ENCODE measurements around the gene PAPSS2. TPM values are rescaled to one million over a fixed set of nuclear protein-coding genes. Genes with fewer than 3 reads are reported as not detected.

The PAPSS2 gene
- total and polyA plus RNA-seq, 2 experiments from 2014 or later: 13.2 to 19.6 TPM

DNA sequence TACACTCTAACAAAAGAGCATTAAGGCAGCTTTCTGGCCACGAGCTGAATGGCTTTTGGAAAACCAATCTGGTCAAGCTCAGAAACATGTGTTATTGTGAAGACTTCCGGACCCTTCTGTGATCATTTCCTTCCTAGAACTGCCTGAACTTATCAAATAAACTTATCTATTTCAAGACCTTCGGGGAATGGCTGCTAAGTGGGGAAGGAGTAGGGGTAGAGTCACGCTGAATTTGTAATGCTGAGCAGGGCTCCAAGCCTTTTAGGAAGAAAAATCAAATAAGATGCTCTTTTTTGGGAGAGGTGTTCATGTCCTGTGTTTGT lies 56.6 kb downstream of the PAPSS2 start:
- Histone ChIP-seq H3K4me2 (no peak overlapping the region), H3K27me3 (ENCODE audit: insufficient read depth) (no peaks in the 10 kb centered on the region), H3F3A (replicated peaks; ENCODE audit: low read depth) (no peaks in the 10 kb centered on the region; the same call in 1 of the 2 replicates), H3K27ac (ENCODE audit: low read depth) (no peak overlapping the region), H4K20me1 (replicated peaks; ENCODE audit: insufficient read depth) (no peaks in the 10 kb centered on the region), H3K4me3 (no peak overlapping the region), H3K79me2 (replicated peaks; ENCODE audit: insufficient read depth) (no peaks in the 10 kb centered on the region), H3K36me3 (ENCODE audit: insufficient read depth) (peaks cover 9% of the 10 kb centered on the region; the same call in 1 of the 2 replicates), H3K4me1 (ENCODE audit: insufficient read depth) (no peaks in the 10 kb centered on the region), H2AFZ (no peak overlapping the region), H3K9me2 (ENCODE audit: insufficient read depth) (no peaks in the 10 kb centered on the region)
- Mint-ChIP-seq H3K4me3 (no peak overlapping the region), H3K27me3 (ENCODE audit: insufficient read depth, low read depth, poor library complexity) (peaks cover 4% of the 10 kb centered on the region), H3K4me1 (peaks cover 12% of the 10 kb centered on the region), H3K36me3 (ENCODE audit: low read depth) (peaks cover 16% of the 10 kb centered on the region), H3K9me3 (no peaks in the 10 kb centered on the region), H3K27ac (no peak overlapping the region)
- DNase-seq (ENCODE audit: low spot score) (no peak), ATAC-seq (no peak)
- TF ChIP-seq, protein P1, sequence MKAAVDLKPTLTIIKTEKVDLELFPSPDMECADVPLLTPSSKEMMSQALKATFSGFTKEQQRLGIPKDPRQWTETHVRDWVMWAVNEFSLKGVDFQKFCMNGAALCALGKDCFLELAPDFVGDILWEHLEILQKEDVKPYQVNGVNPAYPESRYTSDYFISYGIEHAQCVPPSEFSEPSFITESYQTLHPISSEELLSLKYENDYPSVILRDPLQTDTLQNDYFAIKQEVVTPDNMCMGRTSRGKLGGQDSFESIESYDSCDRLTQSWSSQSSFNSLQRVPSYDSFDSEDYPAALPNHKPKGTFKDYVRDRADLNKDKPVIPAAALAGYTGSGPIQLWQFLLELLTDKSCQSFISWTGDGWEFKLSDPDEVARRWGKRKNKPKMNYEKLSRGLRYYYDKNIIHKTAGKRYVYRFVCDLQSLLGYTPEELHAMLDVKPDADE (IDR thresholded peaks at IDR 0.05): no peak
- no peak for TF ChIP-seq NANOG (IDR thresholded peaks at IDR 0.05; ENCODE audit: borderline replicate concordance)
- TF ChIP-seq ZNF114 (CRISPR knock-in tag; IDR thresholded peaks at IDR 0.05): no peak
- no peak for TF ChIP-seq CREB1 (CRISPR knock-in tag; IDR thresholded peaks at IDR 0.05; ENCODE audit: low read depth)
- no peak for TF ChIP-seq JUNB (IDR thresholded peaks at IDR 0.05; ENCODE audit: unreplicated experiment)
- TF ChIP-seq EZH2 (IDR thresholded peaks at IDR 0.05; ENCODE audit: low read depth, unreplicated experiment): no peak
- TF ChIP-seq REST (IDR thresholded peaks at IDR 0.05; ENCODE audit: unreplicated experiment): no peak
- no peak for TF ChIP-seq ZNF462 (CRISPR knock-in tag; IDR thresholded peaks at IDR 0.05)
- no peak for TF ChIP-seq EZH2phosphoT487 (IDR thresholded peaks at IDR 0.05; ENCODE audit: unreplicated experiment)
- TF ChIP-seq, protein P2, sequence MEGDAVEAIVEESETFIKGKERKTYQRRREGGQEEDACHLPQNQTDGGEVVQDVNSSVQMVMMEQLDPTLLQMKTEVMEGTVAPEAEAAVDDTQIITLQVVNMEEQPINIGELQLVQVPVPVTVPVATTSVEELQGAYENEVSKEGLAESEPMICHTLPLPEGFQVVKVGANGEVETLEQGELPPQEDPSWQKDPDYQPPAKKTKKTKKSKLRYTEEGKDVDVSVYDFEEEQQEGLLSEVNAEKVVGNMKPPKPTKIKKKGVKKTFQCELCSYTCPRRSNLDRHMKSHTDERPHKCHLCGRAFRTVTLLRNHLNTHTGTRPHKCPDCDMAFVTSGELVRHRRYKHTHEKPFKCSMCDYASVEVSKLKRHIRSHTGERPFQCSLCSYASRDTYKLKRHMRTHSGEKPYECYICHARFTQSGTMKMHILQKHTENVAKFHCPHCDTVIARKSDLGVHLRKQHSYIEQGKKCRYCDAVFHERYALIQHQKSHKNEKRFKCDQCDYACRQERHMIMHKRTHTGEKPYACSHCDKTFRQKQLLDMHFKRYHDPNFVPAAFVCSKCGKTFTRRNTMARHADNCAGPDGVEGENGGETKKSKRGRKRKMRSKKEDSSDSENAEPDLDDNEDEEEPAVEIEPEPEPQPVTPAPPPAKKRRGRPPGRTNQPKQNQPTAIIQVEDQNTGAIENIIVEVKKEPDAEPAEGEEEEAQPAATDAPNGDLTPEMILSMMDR (conservative IDR thresholded peaks at IDR 0.05; ENCODE audit: low read depth in 2 of 2): no peak
- TF ChIP-seq POLR2AphosphoS5 (IDR thresholded peaks at IDR 0.05; ENCODE audit: low read depth): no peak
- TF ChIP-seq ZNF331 (CRISPR knock-in tag; IDR thresholded peaks at IDR 0.05; ENCODE audit: low read depth): no peak
- no peak for TF ChIP-seq STAT1 (IDR thresholded peaks at IDR 0.05; ENCODE audit: unreplicated experiment)

Measured in GM23338 (cell line).